ENCODE measurements around the gene ST8SIA5. TPM values are rescaled to one million over a fixed set of nuclear protein-coding genes. Genes with fewer than 3 reads are reported as not detected.

Gene ST8SIA5
- total and polyA plus RNA-seq, 10 of the 15 experiments (the other 5 are each of a cell fraction or from before 2014, with no cell fraction given) = 0.02 to 0.32 (median 0.12) TPM; not detected in 1

- H3K4me2 ChIP-seq (ENCODE audit: control insufficient read depth, insufficient read depth) = no peak overlapping the region
- ATAC-seq = no peak
- CTCF ChIA-PET = no interaction called here
- no peak overlapping the region for H3K4me3 ChIP-seq
- DNase-seq (ENCODE audit: low read depth, low spot score) = no peak
- in situ Hi-C loops (cut with MboI) = no loop called here
- H3K27ac ChIP-seq (ENCODE audit: control insufficient read depth, insufficient read depth) = no peak overlapping the region
- no peaks in the 10 kb centered on the region for H3K36me3 ChIP-seq (ENCODE audit: control insufficient read depth in 2 of 2, insufficient read depth in 2 of 2, low read length in 1 of 2)
- H3K9ac ChIP-seq (ENCODE audit: control insufficient read depth, insufficient read depth, low read length) = no peak overlapping the region
- 2% methylated on average over 3 of the region's 3 CpGs for WGBS (ENCODE audit: insufficient coverage, insufficient replicate concordance, low lambda C conversion rate, missing lambda C conversion rate)
- H2AFZ ChIP-seq (ENCODE audit: control insufficient read depth, low read depth, low read length) = no peak overlapping the region
- H3K4me1 ChIP-seq (ENCODE audit: control insufficient read depth, insufficient read depth, low read length) = no peaks in the 10 kb centered on the region
- no peaks in the 10 kb centered on the region for H4K20me1 ChIP-seq (ENCODE audit: control insufficient read depth, insufficient read depth)
- no TSS peak for BruUV-seq (replicated peaks)
- FAIRE-seq = no peak
- RAD21 ChIA-PET (ENCODE audit: unreplicated experiment) = no interaction called here
- H3K27me3 ChIP-seq (replicated peaks in 1 of 2; ENCODE audit: control insufficient read depth in 2 of 2, insufficient read depth in 2 of 2, low read length in 1 of 2) = peaks cover 0 to 2% of the 10 kb centered on the region in 2 experiments; a peak in 1 of 4 replicates
- TF ChIP-seq CREB1 (IDR thresholded peaks at IDR 0.05; ENCODE audit: low read depth) (no peak), PKNOX1 (IDR thresholded peaks at IDR 0.05) (no peak), POLR2A (IDR thresholded peaks at IDR 0.05; ENCODE audit: low read depth, low read length) (no peak), FOXM1 (IDR thresholded peaks at IDR 0.05; ENCODE audit: low read depth, low read length) (no peak), POLR2AphosphoS5 (IDR thresholded peaks at IDR 0.05; ENCODE audit: low read length) (no peak)
- intact Hi-C loops (cut with micrococcal nuclease; ENCODE audit: unreplicated experiment) = no loop called here
- POLR2A ChIA-PET = no interaction called here
- no peaks in the 10 kb centered on the region; the same call in 2 of the 3 replicates for H3K9me3 ChIP-seq (replicated peaks; ENCODE audit: control insufficient read depth, insufficient read depth, low read length)
- no peaks in the 10 kb centered on the region for H3K79me2 ChIP-seq (ENCODE audit: control insufficient read depth, insufficient read depth, low read length)
- SMC1A ChIA-PET (ENCODE audit: uncharacterized antibody, unreplicated experiment) = interaction anchor here (0.8 kb wide), 1 partner anchor 30 kb away, joined by 3 read pairs; no protein-coding TSS in a partner anchor
Observed at GRCh38 chr18:46630991-46631390, 125.9 kb downstream of the ST8SIA5 start.

GRCh38 chr18:46630160-46630559 lies 126.7 kb downstream of the ST8SIA5 start:
- peaks cover 0 to 2% of the 10 kb centered on the region in 2 experiments; a peak in 1 of 4 replicates for H3K27me3 ChIP-seq (replicated peaks in 1 of 2; ENCODE audit: control insufficient read depth in 2 of 2, insufficient read depth in 2 of 2, low read length in 1 of 2)
- no peak overlapping the region for H3K4me2 ChIP-seq (ENCODE audit: control insufficient read depth, insufficient read depth)
- DNase-seq (ENCODE audit: low read depth, low spot score) (peak; percentile 1), FAIRE-seq (no peak), ATAC-seq (peak; percentile 63)
- WGBS (ENCODE audit: insufficient coverage, insufficient replicate concordance, low lambda C conversion rate, missing lambda C conversion rate) = 11% methylated on average over 4 of the region's 4 CpGs
- TF ChIP-seq RFX5 (IDR thresholded peaks at IDR 0.05; ENCODE audit: low read depth, low read length) = no peak
- TF ChIP-seq RUNX3 (IDR thresholded peaks at IDR 0.05; ENCODE audit: low read length) = peak; percentile 38; the same call in 1 of the 2 replicates
- TF ChIP-seq ZBTB11 (CRISPR knock-in tag; IDR thresholded peaks at IDR 0.05) = no peak
- TF ChIP-seq SMC3 (IDR thresholded peaks at IDR 0.05; ENCODE audit: borderline replicate concordance, low read length) = no peak
- TF ChIP-seq PRDM15 (CRISPR knock-in tag; IDR thresholded peaks at IDR 0.05) = no peak
- H3K9ac ChIP-seq (ENCODE audit: control insufficient read depth, insufficient read depth, low read length) = no peak overlapping the region
- intact Hi-C loops (cut with micrococcal nuclease; ENCODE audit: unreplicated experiment) = no loop called here
- ChIA-PET RAD21 (ENCODE audit: unreplicated experiment) (no interaction called here), CTCF (no interaction called here), POLR2A (interaction anchor here (0.6 kb wide), 1 partner anchor 519 kb away, joined by 4 read pairs; no protein-coding TSS in a partner anchor), SMC1A (ENCODE audit: uncharacterized antibody, unreplicated experiment) (interaction anchor here (0.8 kb wide), 1 partner anchor 31 kb away, joined by 3 read pairs; no protein-coding TSS in a partner anchor)
- no TSS peak for BruUV-seq (replicated peaks)
- no peaks in the 10 kb centered on the region for H3K4me1 ChIP-seq (ENCODE audit: control insufficient read depth, insufficient read depth, low read length)
- H4K20me1 ChIP-seq (ENCODE audit: control insufficient read depth, insufficient read depth) = no peaks in the 10 kb centered on the region
- no peak overlapping the region for H2AFZ ChIP-seq (ENCODE audit: control insufficient read depth, low read depth, low read length)
- in situ Hi-C loops (cut with MboI) = no loop called here
- no peaks in the 10 kb centered on the region for H3K36me3 ChIP-seq (ENCODE audit: control insufficient read depth in 2 of 2, insufficient read depth in 2 of 2, low read length in 1 of 2)
- no peaks in the 10 kb centered on the region; the same call in 2 of the 3 replicates for H3K9me3 ChIP-seq (replicated peaks; ENCODE audit: control insufficient read depth, insufficient read depth, low read length)
- H3K79me2 ChIP-seq (ENCODE audit: control insufficient read depth, insufficient read depth, low read length) = no peaks in the 10 kb centered on the region
- no peak overlapping the region for H3K27ac ChIP-seq (ENCODE audit: control insufficient read depth, insufficient read depth)
- no peak overlapping the region for H3K4me3 ChIP-seq
